ENCODE data around the gene RFPL3.

The RFPL3 gene

GRCh38 chr22:32323513-32324164 is 34.0 kb upstream of the RFPL3 start:
- no peak for TF ChIP-seq BCL6B (tag by site-specific recombination; IDR thresholded peaks at IDR 0.05)
- TF ChIP-seq ZNF16 (tag by site-specific recombination; IDR thresholded peaks at IDR 0.05; ENCODE audit: low read depth): no peak
- no peak for TF ChIP-seq ZNF157 (tag by site-specific recombination; IDR thresholded peaks at IDR 0.05)
- no peak for TF ChIP-seq ZNF302 (tag by site-specific recombination; IDR thresholded peaks at IDR 0.05; ENCODE audit: low read depth)
- TF ChIP-seq ZNF221 (tag by site-specific recombination; IDR thresholded peaks at IDR 0.05; ENCODE audit: borderline replicate concordance): no peak
- TF ChIP-seq ZNF174 (tag by site-specific recombination; IDR thresholded peaks at IDR 0.05): no peak
- TF ChIP-seq ZNF398 (tag by site-specific recombination; IDR thresholded peaks at IDR 0.05): no peak
- TF ChIP-seq ZNF148 (tag by site-specific recombination; IDR thresholded peaks at IDR 0.05; ENCODE audit: borderline replicate concordance): no peak
- no peak for TF ChIP-seq ZNF449 (tag by site-specific recombination; IDR thresholded peaks at IDR 0.05)
- TF ChIP-seq KLF17 (tag by site-specific recombination; IDR thresholded peaks at IDR 0.05): no peak
- no peak for TF ChIP-seq ZNF146 (tag by site-specific recombination; IDR thresholded peaks at IDR 0.05)
- no peaks in the 10 kb centered on the region for H3K9me3 ChIP-seq (ENCODE audit: control insufficient read depth, insufficient read depth, low read depth, low read length)
- H3K36me3 ChIP-seq (ENCODE audit: control insufficient read depth in 2 of 2, insufficient read depth in 1 of 2, low read length in 2 of 2): no peaks in the 10 kb centered on the region
- ChIA-PET CTCF (interaction anchor here (0.9 kb wide), 1 partner anchor 56 kb away, joined by 7 read pairs; no protein-coding TSS in a partner anchor), POLR2A (no interaction called here)
- H3K4me3 ChIP-seq (ENCODE audit: low read depth, low read length): no peak overlapping the region
- H3K4me1 ChIP-seq (ENCODE audit: control insufficient read depth, insufficient read depth, low read length): no peaks in the 10 kb centered on the region
- H3K27ac ChIP-seq (ENCODE audit: extremely low read depth, low read depth, low read length): no peak overlapping the region

GRCh38 chr22:32324505-32325415 is 32.9 kb upstream of the RFPL3 start:
- Histone ChIP-seq H3K9me3 (ENCODE audit: control insufficient read depth, insufficient read depth, low read depth, low read length) (no peaks in the 10 kb centered on the region), H3K27ac (ENCODE audit: extremely low read depth, low read depth, low read length) (no peak overlapping the region), H3K4me1 (ENCODE audit: control insufficient read depth, insufficient read depth, low read length) (no peaks in the 10 kb centered on the region), H3K4me3 (ENCODE audit: low read depth, low read length) (no peak overlapping the region), H3K36me3 (ENCODE audit: control insufficient read depth in 2 of 2, insufficient read depth in 1 of 2, low read length in 2 of 2) (no peaks in the 10 kb centered on the region)
- ChIA-PET POLR2A (no interaction called here), CTCF (no interaction called here)
- 0 out of 2 replicates have a peak, but pooled peaks have one; percentile 14 for TF ChIP-seq ZNF768 (tag by site-specific recombination; IDR thresholded peaks at IDR 0.05)
- TF ChIP-seq ZBTB48 (tag by site-specific recombination; IDR thresholded peaks at IDR 0.05): no peak
- peak; percentile 61 for TF ChIP-seq ZFP3 (tag by site-specific recombination; IDR thresholded peaks at IDR 0.05; ENCODE audit: low read depth)
- TF ChIP-seq ZNF548 (tag by site-specific recombination; IDR thresholded peaks at IDR 0.05): no peak
- no peak for TF ChIP-seq ZNF585B (tag by site-specific recombination; IDR thresholded peaks at IDR 0.05)
- no peak for TF ChIP-seq SP3 (tag by site-specific recombination; IDR thresholded peaks at IDR 0.05)
- TF ChIP-seq ZNF175 (tag by site-specific recombination; IDR thresholded peaks at IDR 0.05): no peak
- TF ChIP-seq MYNN (tag by site-specific recombination; IDR thresholded peaks at IDR 0.05; ENCODE audit: borderline replicate concordance): no peak
- no peak for TF ChIP-seq ZSCAN23 (tag by site-specific recombination; IDR thresholded peaks at IDR 0.05)
- no peak for TF ChIP-seq ZNF26 (tag by site-specific recombination; IDR thresholded peaks at IDR 0.05)
- no peak for TF ChIP-seq ZNF10 (tag by site-specific recombination; IDR thresholded peaks at IDR 0.05)
- TF ChIP-seq ZBTB8A (tag by site-specific recombination; IDR thresholded peaks at IDR 0.05): no peak
